SU-DHL-6 (cell line): ENCODE measurements around the gene DAPL1.

ENCODE experiments used
- H2AFZ ChIP-seq: fragments of 200-600 bp; sonication (generic); 2 replicates; pipeline ENCODE4 v1.6.1; 2014; ENCODE audit warnings: low read depth, mild to moderate bottlenecking, moderate library complexity, mixed read lengths, antibody characterized with exemption, low read length; ENCODE audit not compliant: severe bottlenecking
- H3F3A ChIP-seq: fragments of 200-600 bp; shearing (Covaris generic); 2 replicates; pipeline ENCODE4 v1.6.0; 2016; ENCODE audit warnings: antibody characterized with exemption, mild to moderate bottlenecking; ENCODE audit not compliant: insufficient read depth
- H3K27ac ChIP-seq: fragments of 200-600 bp; sonication (generic); 2 replicates; pipeline ENCODE4 v1.5.1; 2016; ENCODE audit warnings: low read depth, mild to moderate bottlenecking, low read length, moderate library complexity, mixed read lengths
- H3K27me3 ChIP-seq: fragments of 200-600 bp; sonication (generic), shearing (Covaris generic); 2 replicates; pipeline ENCODE4 v1.6.0; 2014; ENCODE audit warnings: mild to moderate bottlenecking, low read length
- H3K36me3 ChIP-seq: fragments of 200-600 bp; sonication (generic); 2 replicates; pipeline ENCODE4 v1.6.1; 2014; ENCODE audit warnings: mild to moderate bottlenecking, low read length, mixed read lengths
- H3K4me2 ChIP-seq: fragments of 300-600, 200-600 bp; shearing (Covaris generic), sonication (generic); 2 replicates; pipeline ENCODE4 v1.6.0; 2014; ENCODE audit warnings: low read length, low read depth, mild to moderate bottlenecking; ENCODE audit not compliant: poor library complexity, severe bottlenecking
- H3K4me3 ChIP-seq: fragments of 200-600 bp; sonication (generic); 2 replicates; pipeline ENCODE4 v1.5.1; 2014; ENCODE audit warnings: antibody characterized with exemption, low read length, mild to moderate bottlenecking, mixed read lengths; ENCODE audit not compliant: insufficient read depth, poor library complexity, severe bottlenecking
- H3K79me2 ChIP-seq: fragments of 200-600 bp; sonication (generic); 2 replicates; pipeline ENCODE4 v1.6.1; 2014; ENCODE audit warnings: mild to moderate bottlenecking, low read length, moderate library complexity; ENCODE audit not compliant: insufficient read depth
- H3K9ac ChIP-seq: fragments of 200-600 bp; sonication (generic); 2 replicates; pipeline ENCODE4 v1.7.0; 2014; ENCODE audit warnings: mild to moderate bottlenecking, low read length
- H3K9me2 ChIP-seq: fragments of 200-600 bp; sonication (generic); replicated peaks from 2 replicates; pipeline ENCODE4 v1.6.1; 2014; ENCODE audit warnings: low read length; ENCODE audit not compliant: insufficient read depth
- H3K9me3 ChIP-seq: fragments of 200-600 bp; sonication (generic); 2 replicates; pipeline ENCODE4 v1.6.1; 2014; ENCODE audit warnings: low read length, mixed read lengths; ENCODE audit not compliant: insufficient read depth
- H4K20me1 ChIP-seq: fragments of 200-600 bp; sonication (generic); 2 replicates; pipeline ENCODE4 v1.6.1; 2014; ENCODE audit warnings: low read depth, mild to moderate bottlenecking, antibody characterized with exemption, low read length, moderate library complexity, mixed read lengths
- CTCF ChIP-seq: fragments of 200-600 bp; sonication (generic); IDR thresholded peaks from one replicate; pipeline ENCODE4 v1.5.1; 2017; ENCODE audit warnings: antibody characterized with exemption, mild to moderate bottlenecking, low read length, moderate library complexity; ENCODE audit not compliant: insufficient read depth, poor library complexity, severe bottlenecking
- EZH2phosphoT487 ChIP-seq: fragments of 200-600 bp; sonication (generic), shearing (Covaris generic); conservative IDR thresholded peaks from 2 replicates; pipeline ENCODE4 v1.6.1; 2018; ENCODE audit warnings: mild to moderate bottlenecking, antibody characterized with exemption, low read length, moderate library complexity, mixed read lengths

DAPL1 gene

DNA sequence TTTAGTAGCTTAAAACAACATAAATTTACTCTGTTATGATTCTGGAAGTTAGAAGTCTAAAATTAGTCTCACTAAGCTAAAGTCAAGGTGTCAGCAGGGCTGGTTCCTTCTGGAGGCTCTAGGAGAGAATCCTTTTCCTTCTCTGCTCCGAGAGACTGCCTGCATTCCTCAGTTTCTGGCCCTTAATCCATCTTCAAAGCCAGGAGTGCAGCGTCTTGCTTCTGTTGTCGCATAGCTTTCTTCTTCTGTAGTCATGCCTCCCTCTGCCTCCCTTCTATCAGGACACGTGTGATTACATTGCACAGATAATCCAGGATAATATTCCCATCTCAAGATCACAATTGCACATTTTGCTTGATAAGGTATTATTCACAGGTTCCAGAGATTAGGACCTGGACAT is 35.1 kb downstream of the DAPL1 start:
- Histone ChIP-seq H3K4me3 (no peak overlapping the region), H3K9ac (no peak overlapping the region), H3F3A (no peaks in the 10 kb centered on the region), H2AFZ (no peak overlapping the region), H4K20me1 (no peaks in the 10 kb centered on the region), H3K27ac (no peak overlapping the region), H3K9me2 (no peaks in the 10 kb centered on the region), H3K36me3 (no peaks in the 10 kb centered on the region), H3K9me3 (no peaks in the 10 kb centered on the region), H3K4me2 (no peak overlapping the region), H3K27me3 (no peaks in the 10 kb centered on the region), H3K79me2 (no peaks in the 10 kb centered on the region)
- TF ChIP-seq CTCF (no peak), EZH2phosphoT487 (no peak)

- H3K4me3 ChIP-seq, result no peak overlapping the region
- no peaks in the 10 kb centered on the region for H3K36me3 ChIP-seq
- no peaks in the 10 kb centered on the region for H4K20me1 ChIP-seq
- H3K27ac ChIP-seq, result no peak overlapping the region
- H3K9ac ChIP-seq, result no peak overlapping the region
- H2AFZ ChIP-seq, result no peak overlapping the region
- H3K79me2 ChIP-seq, result no peaks in the 10 kb centered on the region
- H3K9me3 ChIP-seq, result no peaks in the 10 kb centered on the region
- H3K4me2 ChIP-seq, result no peak overlapping the region
- H3K27me3 ChIP-seq, result no peaks in the 10 kb centered on the region
- H3F3A ChIP-seq, result no peaks in the 10 kb centered on the region
- H3K9me2 ChIP-seq, result no peaks in the 10 kb centered on the region
- no peak for TF ChIP-seq CTCF
- TF ChIP-seq EZH2phosphoT487, result no peak
These were observed 40.3 kb downstream of the DAPL1 start for GRCh38 chr2:158835431-158835830.

- no peak for TF ChIP-seq EZH2phosphoT487
- TF ChIP-seq CTCF, result no peak
- Histone ChIP-seq H3K36me3 (no peaks in the 10 kb centered on the region), H3K4me2 (no peak overlapping the region), H3K9ac (no peak overlapping the region), H3K79me2 (no peaks in the 10 kb centered on the region), H3K27me3 (no peaks in the 10 kb centered on the region), H3K9me3 (no peaks in the 10 kb centered on the region), H4K20me1 (no peaks in the 10 kb centered on the region), H3K27ac (no peak overlapping the region), H3K9me2 (no peaks in the 10 kb centered on the region), H2AFZ (no peak overlapping the region), H3K4me3 (no peak overlapping the region), H3F3A (no peaks in the 10 kb centered on the region)
These were observed 42.5 kb downstream of the DAPL1 start for GRCh38 chr2:158837645-158838044.

DNA sequence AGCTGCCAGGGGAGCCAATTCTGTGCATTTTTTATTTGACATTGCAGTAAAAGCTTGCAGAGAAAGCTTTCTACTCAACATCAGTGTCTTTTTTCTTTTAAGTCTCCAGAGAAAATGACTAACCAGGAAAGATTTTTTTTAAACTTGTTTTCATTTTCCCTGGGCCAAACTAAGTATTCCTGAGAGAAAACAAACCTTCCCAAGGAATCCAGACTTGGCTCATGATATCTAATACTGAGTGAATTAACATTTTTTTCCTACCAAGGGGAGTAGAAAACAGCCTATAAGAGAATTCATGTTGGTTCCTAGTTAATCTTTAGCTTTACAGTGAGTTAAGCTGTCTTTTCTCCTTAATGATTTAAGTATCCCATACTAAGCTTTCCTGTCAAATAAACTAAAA is 46.7 kb downstream of the DAPL1 start:
- Histone ChIP-seq H3K9me2 (no peaks in the 10 kb centered on the region), H3K9me3 (no peaks in the 10 kb centered on the region), H3K79me2 (no peaks in the 10 kb centered on the region), H3K4me3 (no peak overlapping the region), H3K4me2 (no peak overlapping the region), H3K27ac (no peak overlapping the region), H4K20me1 (no peaks in the 10 kb centered on the region), H2AFZ (no peak overlapping the region), H3K9ac (no peak overlapping the region), H3K36me3 (no peaks in the 10 kb centered on the region), H3F3A (no peaks in the 10 kb centered on the region), H3K27me3 (no peaks in the 10 kb centered on the region)
- no peak for TF ChIP-seq CTCF
- no peak for TF ChIP-seq EZH2phosphoT487
